ENCODE measurements around the gene MEIS3.

DNA sequence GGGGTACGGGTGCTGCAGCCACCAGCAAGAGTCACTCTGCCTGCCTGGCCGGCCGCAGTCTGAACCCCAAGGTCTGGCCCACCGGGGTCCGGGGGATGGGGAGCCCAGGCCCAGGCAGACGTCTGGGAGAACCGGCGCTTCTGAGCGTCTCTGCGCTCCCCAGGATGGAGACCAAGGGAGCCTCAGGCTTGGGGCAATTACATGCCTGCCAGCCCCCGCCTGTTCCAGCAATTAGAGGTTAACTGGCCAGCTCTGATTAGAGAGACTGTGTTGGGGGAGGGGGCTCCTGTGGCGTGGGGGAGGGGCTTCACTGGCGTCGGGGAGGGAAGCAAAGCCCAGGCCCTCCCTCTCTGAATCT, 11.9 kb downstream of the MEIS3 start:
- TF ChIP-seq, protein P1, sequence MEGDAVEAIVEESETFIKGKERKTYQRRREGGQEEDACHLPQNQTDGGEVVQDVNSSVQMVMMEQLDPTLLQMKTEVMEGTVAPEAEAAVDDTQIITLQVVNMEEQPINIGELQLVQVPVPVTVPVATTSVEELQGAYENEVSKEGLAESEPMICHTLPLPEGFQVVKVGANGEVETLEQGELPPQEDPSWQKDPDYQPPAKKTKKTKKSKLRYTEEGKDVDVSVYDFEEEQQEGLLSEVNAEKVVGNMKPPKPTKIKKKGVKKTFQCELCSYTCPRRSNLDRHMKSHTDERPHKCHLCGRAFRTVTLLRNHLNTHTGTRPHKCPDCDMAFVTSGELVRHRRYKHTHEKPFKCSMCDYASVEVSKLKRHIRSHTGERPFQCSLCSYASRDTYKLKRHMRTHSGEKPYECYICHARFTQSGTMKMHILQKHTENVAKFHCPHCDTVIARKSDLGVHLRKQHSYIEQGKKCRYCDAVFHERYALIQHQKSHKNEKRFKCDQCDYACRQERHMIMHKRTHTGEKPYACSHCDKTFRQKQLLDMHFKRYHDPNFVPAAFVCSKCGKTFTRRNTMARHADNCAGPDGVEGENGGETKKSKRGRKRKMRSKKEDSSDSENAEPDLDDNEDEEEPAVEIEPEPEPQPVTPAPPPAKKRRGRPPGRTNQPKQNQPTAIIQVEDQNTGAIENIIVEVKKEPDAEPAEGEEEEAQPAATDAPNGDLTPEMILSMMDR (tag by site-specific recombination; IDR thresholded peaks at IDR 0.05) = no peak
- no peak for TF ChIP-seq ZNF510 (tag by site-specific recombination; IDR thresholded peaks at IDR 0.05; ENCODE audit: insufficient replicate concordance)
- no peak for TF ChIP-seq ZNF747 (tag by site-specific recombination; IDR thresholded peaks at IDR 0.05)
- no peak for TF ChIP-seq ZBTB48 (tag by site-specific recombination; IDR thresholded peaks at IDR 0.05)
- TF ChIP-seq ZNF140 (tag by site-specific recombination; IDR thresholded peaks at IDR 0.05) = no peak
- TF ChIP-seq, protein P2, sequence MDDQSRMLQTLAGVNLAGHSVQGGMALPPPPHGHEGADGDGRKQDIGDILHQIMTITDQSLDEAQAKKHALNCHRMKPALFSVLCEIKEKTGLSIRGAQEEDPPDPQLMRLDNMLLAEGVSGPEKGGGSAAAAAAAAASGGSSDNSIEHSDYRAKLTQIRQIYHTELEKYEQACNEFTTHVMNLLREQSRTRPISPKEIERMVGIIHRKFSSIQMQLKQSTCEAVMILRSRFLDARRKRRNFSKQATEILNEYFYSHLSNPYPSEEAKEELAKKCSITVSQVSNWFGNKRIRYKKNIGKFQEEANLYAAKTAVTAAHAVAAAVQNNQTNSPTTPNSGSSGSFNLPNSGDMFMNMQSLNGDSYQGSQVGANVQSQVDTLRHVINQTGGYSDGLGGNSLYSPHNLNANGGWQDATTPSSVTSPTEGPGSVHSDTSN (CRISPR knock-in tag; IDR thresholded peaks at IDR 0.05) = no peak
- TF ChIP-seq ZNF626 (tag by site-specific recombination; IDR thresholded peaks at IDR 0.05) = no peak
- no peak for TF ChIP-seq KLF10 (tag by site-specific recombination; IDR thresholded peaks at IDR 0.05)
- TF ChIP-seq ZNF629 (tag by site-specific recombination; IDR thresholded peaks at IDR 0.05) = no peak
- no peak for TF ChIP-seq ZNF664 (tag by site-specific recombination; IDR thresholded peaks at IDR 0.05)
- no peak for TF ChIP-seq ZNF514 (tag by site-specific recombination; IDR thresholded peaks at IDR 0.05)

All from HEK293 (cell line).